Stimulated activated CD4-positive, alpha-beta T cell treated with anti-CD3 and anti-CD28 coated beads, Interleukin-2, amount 100 ng/mL, for 4 hours (primary cell): ENCODE results near the gene ISCA2.

ENCODE experiments used
- DNase-seq: peaks from one replicate; pipeline ENCODE4 v3.0.0-alpha.2; 2020; ENCODE audit warnings: low read depth

ISCA2 gene

DNA sequence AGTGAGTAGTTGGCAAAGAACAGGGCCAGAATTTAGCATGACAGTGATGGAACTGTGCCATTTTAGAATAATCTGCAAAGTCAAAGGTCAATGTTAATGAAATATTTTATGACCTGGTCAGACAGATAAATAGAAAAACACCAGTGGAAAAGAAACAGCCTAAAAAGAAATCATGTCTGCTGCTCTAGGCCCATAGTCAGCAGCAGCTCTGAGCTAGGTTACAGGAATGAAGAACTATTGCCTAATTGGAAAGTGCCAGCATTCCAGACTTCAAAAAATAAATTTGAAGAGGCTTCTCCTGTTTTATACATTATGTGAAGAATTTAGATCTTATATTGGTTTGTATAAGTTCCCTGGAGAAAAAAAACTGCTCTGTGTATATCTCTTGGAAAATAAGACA is 10.2 kb upstream of the ISCA2 start:
- no peak for DNase-seq

- DNase-seq: no peak
These were observed 7.4 kb upstream of the ISCA2 start for GRCh38 chr14:74486164-74486563.

DNA sequence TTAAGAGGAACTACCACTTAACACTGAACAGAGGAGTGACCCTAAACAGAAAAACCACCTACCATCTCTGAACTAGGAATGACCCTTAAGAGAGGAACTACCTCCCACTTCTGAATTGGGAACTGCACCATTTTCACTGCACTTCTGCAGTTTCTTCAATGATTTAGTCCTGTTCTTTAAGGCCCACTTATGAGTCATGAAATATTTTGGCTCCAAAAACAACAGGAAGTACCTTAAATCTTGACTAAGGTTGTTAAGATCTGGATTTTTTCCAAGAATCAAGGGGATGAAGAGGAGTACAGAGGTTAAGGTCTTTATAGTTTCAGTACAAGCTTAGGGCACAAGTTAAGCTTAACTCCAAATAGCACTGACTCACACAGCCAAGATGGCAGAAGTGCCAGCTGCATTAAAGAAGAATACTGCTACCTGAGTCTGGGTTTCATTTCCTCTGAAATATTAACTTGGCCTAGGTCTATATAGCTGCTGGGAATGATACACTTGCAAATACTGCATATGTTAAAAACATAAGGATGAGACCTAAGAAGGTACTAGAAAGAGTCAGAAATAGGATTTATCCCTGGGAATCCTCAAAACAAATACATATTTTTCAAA is 4.7 kb upstream of the ISCA2 start:
- no peak for DNase-seq

DNA sequence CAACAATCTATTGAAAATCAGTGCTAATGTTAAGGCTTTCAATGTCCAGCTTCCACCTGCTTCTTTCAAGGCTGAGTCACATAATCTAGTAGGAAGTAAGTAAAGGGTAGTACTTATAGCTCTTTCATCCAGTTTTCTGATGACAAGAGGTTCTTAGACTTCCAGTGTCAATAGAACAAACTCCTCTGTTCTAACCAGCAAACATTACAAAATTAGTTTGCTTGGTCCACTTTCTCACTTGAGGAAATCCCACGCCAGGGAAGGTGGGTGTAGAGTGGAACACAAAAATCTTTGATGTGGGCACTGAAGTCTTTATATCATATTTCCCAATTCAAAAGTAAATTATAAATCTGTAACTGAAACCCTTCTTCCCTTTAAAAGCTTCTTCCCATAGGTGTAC is 3.1 kb upstream of the ISCA2 start:
- DNase-seq: no peak

DNA sequence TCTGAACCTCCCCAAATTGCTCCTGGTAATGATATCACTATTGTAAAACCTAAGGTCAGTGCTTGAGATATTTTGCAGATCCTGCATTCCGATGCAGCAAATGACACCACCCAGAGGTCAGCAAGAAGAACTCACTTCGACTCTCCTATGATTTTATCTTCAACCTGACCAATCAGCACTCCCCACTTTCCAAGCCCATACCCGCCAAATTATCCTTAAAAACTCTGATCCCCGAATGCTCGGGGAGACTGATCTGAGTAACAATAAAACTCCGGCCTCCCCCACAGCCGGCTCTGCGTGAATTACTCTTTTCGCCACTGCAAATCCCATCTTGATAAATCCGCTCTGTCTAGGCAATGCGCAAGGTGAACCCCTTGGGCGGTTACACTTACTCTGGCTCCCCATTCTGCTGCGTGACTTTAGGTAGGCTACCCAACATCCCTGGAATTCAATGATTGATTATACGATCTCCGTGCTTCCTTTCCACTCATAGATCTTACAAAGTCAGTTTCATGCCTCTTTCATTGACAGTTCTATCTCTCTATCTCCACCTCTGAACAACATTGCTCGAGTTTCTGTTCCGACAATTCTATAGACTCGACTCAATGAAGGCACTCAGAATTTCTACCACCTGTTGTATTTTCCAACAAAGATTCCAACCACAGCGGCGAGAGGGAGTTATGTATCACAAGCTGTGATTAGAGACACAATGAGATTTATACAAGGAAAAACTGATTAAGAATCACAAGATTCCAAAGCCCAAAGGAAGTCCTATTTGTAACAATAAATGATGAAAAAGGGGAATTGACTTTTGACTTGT is 1.4 kb upstream of the ISCA2 start:
- DNase-seq: no peak

DNA sequence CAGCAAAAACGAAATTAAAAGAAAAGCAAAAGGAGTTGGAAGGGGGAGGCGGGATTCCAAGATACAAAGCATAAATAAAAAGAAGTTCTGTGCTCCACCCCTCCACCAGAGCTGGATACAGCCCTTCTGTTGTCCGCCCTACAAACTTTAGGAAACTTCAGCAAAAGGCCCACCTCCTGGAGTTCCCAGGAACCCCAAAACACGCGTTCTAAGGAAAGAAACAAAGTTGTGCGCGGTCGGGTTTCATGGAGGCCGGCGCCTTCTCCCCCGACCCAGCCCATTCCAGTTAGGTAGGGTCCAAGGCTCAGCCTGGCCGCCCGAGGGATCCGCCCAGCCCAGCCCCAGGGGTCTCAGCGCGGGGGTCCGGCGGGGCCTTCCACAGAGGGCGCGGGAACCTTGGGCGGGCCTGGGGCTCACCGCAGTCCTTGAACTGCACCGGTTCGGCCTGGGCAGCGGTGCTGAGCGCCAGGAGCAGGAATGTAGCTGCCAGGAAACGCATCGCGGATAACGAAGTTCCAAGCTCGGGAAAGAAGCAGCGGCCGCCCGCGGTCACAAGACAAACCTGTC is 706 bp upstream of the ISCA2 start, which contains the start of gene NPC2:
TSS of gene NPC2 (minus strand) at position 530 of the 567 bp plus-strand sequence. CDS start at position 499, 31 bp downstream.
- no peak for DNase-seq

GRCh38 chr14:74495356-74495755 is 1.8 kb downstream of the ISCA2 start:
- DNase-seq: no peak

- DNase-seq: no peak
These were observed 7.0 kb downstream of the ISCA2 start for GRCh38 chr14:74500417-74501134.

- no peak for DNase-seq
These were observed 7.6 kb downstream of the ISCA2 start for GRCh38 chr14:74501135-74501614.

DNA sequence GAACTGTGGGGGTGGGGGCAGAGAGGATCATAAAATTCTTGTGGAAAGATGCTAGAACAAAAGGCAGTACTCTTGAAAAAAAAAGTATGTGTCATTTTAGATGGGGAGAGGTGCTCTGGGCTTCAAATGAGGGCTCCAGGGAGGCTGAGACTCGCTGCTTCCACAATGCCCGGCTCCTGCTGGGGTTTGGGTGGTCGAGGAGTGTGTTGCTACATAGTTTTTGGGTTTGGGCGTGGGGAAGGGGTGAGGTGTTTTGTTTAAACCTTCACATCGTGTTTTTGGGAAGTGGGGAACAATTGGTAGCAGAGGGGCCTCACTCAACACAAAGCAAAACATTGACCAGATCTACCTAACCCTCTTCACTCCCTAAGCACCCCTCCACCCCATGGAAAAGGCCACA is 8.1 kb downstream of the ISCA2 start:
- no peak for DNase-seq

GRCh38 chr14:74502236-74503019 is 8.9 kb downstream of the ISCA2 start:
- DNase-seq: no peak

GRCh38 chr14:74503291-74503937 is 9.8 kb downstream of the ISCA2 start:
- DNase-seq: no peak

DNA sequence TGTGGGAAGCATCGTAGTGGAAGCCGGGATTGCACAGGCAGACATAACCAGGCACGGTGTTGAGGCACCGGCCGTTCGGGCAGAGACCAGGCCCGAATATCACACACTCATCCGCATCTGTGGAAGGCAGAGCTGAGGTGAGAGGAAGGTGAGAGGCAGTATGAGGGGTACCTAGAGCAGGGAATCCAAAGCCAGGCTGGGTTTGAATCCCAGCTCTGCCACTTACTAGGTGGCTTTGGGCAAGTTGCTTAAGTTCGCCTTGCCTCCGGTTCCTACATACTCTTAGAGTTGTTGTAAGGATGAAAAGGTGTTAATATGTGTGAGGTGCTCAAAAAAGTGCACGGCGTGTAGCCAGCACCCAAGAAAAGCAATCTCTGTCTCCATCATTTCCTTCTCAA is 10.4 kb downstream of the ISCA2 start:
- DNase-seq: no peak

- no peak for DNase-seq
These were observed 10.8 kb downstream of the ISCA2 start for GRCh38 chr14:74504412-74504811.

DNA sequence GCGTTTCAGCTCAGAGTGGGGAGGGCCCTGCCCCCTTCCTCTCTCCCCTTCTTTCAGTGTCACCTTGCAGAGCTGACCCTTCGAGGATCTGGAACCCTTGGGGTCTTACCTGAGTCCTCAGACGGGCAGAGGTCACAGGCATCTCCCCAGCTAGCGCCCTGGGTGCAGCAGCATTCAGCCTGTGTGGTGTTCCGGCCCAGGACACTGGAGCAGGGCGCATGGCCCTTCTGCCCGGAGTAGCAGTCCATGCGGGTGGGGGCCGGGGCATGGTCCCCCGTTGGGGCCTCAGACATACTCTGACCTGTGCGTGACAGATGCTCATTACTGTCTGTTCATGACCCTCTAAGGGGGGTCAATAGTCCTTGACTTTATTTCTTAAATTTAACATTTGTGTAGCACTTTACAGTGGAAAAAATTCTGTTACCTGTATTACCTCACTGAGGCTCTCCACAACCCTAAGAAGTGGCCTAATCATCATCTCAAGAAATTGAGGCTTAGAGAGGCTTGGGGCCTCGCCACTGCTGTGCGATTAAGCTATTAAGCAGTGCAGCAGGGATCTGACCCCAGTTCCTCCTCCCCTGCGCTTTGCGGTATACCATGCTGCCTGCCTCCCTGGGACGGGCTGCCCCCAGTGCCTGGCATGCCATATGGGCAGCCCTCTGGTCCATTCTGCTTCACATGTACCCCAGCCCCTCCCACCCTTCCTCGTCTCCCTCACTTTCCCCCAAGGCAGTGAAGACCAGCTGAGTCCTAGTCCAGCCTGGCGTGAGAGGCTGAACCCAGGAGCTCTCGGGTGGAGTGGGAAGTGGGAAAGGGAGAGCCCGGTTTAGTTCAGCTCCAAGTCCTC is 11.5 kb downstream of the ISCA2 start:
- no peak for DNase-seq

DNA sequence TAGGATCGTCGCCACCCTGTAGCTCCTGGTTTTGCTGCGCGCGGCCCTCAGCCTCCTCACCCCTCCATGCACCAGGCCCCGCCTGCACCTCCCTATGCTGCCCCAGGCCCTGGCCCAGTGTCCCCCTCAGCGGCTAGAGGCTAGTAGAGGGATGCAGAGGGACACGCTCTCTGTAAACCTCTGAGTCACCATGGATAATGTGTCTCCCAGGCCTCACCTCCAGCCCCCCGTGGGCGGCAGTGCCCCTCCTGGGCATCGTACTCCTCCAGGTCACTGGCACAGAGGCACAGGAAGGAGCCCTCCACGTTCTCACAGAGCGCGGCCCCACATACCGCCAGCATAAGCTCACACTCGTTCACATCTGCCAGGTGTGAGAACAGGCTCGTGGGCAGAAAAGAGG is 12.3 kb downstream of the ISCA2 start:
- no peak for DNase-seq

- DNase-seq: no peak
These were observed 12.9 kb downstream of the ISCA2 start for GRCh38 chr14:74506411-74506851.

DNA sequence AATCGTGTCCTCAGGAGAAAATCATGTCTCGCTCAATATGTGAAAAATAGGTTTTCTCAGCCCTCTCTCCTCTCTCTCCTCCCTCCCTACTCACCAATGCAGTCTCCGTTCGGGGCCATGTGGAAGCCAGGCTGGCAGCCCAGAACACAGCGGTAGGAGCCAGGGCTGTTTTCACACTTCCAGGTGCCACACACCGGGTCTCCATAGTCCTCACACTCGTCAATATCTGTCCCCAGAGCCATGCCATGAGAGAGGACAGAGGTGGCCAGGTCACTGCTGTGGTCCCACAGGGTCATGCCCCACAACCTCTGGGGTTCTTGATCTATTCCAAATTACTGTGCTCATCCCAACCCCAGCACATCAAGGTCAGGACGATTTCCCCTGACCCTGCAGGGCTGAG is 13.5 kb downstream of the ISCA2 start:
- DNase-seq: no peak

- DNase-seq: no peak
These were observed 14.3 kb downstream of the ISCA2 start for GRCh38 chr14:74507840-74508239.

GRCh38 chr14:74508292-74508731 is 14.7 kb downstream of the ISCA2 start:
- DNase-seq: no peak
